Hindlimb muscle (tissue), 1 donor: Measurements from ENCODE around the gene HHAT. TPM values are rescaled to one million over a fixed set of nuclear protein-coding genes. Genes with fewer than 3 reads are reported as not detected.
A peak's percentile ranks its signal among the peaks of the same experiment; 100 is the strongest.

Experiments
- DNase-seq: peaks from one replicate; pipeline ENCODE4 v3.0.0-alpha.2; 2013
- polyA plus RNA-seq: library from polyadenylated mRNA; unstranded; fragments of 120-200 nt; gene quantifications from one replicate; pipeline ENCODE4 v1.2.1, GENCODE V29; 2013; ENCODE audit not compliant: insufficient read length

Gene HHAT
- polyA plus RNA-seq, 1 donor, result 4.6 TPM

GRCh38 chr1:210607361-210607760 lies 278.7 kb downstream of the HHAT start:
- no peak for DNase-seq

- no peak for DNase-seq
Observed at GRCh38 chr1:210608767-210609166, 280.1 kb downstream of the HHAT start.

GRCh38 chr1:210616356-210616755 lies 287.7 kb downstream of the HHAT start:
- DNase-seq, result no peak

- no peak for DNase-seq
Observed at GRCh38 chr1:210617293-210617692, 288.6 kb downstream of the HHAT start.

- peak; percentile 42 for DNase-seq
Observed at GRCh38 chr1:210618369-210618768, 289.7 kb downstream of the HHAT start.

- no peak for DNase-seq
Observed at GRCh38 chr1:210620867-210621488, 292.3 kb downstream of the HHAT start.

- no peak for DNase-seq
Observed at GRCh38 chr1:210621712-210622111, 293.0 kb downstream of the HHAT start.

GRCh38 chr1:210624722-210625121 lies 296.0 kb downstream of the HHAT start:
- peak; percentile 70 for DNase-seq

- DNase-seq, result no peak
Observed at GRCh38 chr1:210625715-210626114, 297.0 kb downstream of the HHAT start.

GRCh38 chr1:210626341-210626740 lies 297.6 kb downstream of the HHAT start:
- no peak for DNase-seq

- no peak for DNase-seq
Observed at GRCh38 chr1:210627755-210628154, 299.1 kb downstream of the HHAT start.

GRCh38 chr1:210629276-210629675 lies 300.6 kb downstream of the HHAT start:
- DNase-seq, result no peak

GRCh38 chr1:210631399-210631798 lies 302.7 kb downstream of the HHAT start:
- DNase-seq, result no peak

- DNase-seq, result no peak
Observed at GRCh38 chr1:210633140-210633539, 304.4 kb downstream of the HHAT start.

GRCh38 chr1:210633636-210634035 lies 304.9 kb downstream of the HHAT start:
- no peak for DNase-seq

GRCh38 chr1:210635108-210635507 lies 306.4 kb downstream of the HHAT start:
- DNase-seq, result no peak

GRCh38 chr1:210641582-210641981 lies 312.9 kb downstream of the HHAT start:
- no peak for DNase-seq

- no peak for DNase-seq
Observed at GRCh38 chr1:210645582-210646257, 317.0 kb downstream of the HHAT start.

- DNase-seq, result no peak
Observed at GRCh38 chr1:210646258-210646616, 317.5 kb downstream of the HHAT start.

GRCh38 chr1:210647406-210648333 lies 319.0 kb downstream of the HHAT start:
- no peak for DNase-seq

GRCh38 chr1:210648588-210649269 lies 320.0 kb downstream of the HHAT start:
- no peak for DNase-seq

GRCh38 chr1:210650403-210650802 lies 321.7 kb downstream of the HHAT start:
- no peak for DNase-seq
